ENCODE data around the gene NFAM1.

The NFAM1 gene

DNA sequence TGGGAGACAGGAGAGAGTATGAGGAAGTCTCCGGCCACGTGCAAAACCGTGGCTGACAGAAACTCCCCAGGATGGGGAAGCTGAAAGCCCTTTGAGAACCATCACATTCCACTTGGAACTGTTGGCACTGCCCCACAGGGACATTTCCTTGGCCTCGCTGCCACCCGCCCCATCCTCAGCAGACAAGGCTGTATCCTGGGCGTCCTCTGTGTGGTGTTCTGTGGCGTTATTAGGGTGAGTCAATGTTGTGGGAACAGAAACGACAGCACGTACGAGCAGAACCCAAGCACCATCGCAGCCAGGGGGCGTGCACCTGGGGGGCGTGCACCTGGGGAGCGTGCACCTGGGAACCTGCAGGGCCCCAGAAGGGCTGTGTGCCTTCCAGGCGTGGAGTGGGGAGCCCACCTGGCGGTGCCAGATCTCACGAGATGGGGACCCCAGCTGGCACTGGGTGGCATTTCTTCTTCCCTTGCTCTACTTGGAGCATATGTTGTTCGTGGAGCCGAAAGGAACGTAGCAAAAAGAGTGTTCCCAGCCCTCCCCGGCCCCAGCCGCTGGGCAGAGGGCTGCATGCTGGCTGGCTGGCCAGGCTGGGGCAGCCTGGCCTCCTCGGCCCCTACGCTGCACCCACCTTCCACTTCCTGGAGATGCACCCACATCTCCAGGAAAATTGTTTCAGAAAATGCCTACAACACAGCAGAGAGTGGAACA is 35.4 kb downstream of the NFAM1 start:
- TF ChIP-seq, protein P1, sequence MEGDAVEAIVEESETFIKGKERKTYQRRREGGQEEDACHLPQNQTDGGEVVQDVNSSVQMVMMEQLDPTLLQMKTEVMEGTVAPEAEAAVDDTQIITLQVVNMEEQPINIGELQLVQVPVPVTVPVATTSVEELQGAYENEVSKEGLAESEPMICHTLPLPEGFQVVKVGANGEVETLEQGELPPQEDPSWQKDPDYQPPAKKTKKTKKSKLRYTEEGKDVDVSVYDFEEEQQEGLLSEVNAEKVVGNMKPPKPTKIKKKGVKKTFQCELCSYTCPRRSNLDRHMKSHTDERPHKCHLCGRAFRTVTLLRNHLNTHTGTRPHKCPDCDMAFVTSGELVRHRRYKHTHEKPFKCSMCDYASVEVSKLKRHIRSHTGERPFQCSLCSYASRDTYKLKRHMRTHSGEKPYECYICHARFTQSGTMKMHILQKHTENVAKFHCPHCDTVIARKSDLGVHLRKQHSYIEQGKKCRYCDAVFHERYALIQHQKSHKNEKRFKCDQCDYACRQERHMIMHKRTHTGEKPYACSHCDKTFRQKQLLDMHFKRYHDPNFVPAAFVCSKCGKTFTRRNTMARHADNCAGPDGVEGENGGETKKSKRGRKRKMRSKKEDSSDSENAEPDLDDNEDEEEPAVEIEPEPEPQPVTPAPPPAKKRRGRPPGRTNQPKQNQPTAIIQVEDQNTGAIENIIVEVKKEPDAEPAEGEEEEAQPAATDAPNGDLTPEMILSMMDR (IDR thresholded peaks at IDR 0.05; ENCODE audit: insufficient read depth, low read length, poor library complexity, severe bottlenecking): no peak
- no peak for TF ChIP-seq EZH2phosphoT487 (conservative IDR thresholded peaks at IDR 0.05; ENCODE audit: low read length)
- no peaks in the 10 kb centered on the region for H3K36me3 ChIP-seq (ENCODE audit: low read length)
- H3K4me3 ChIP-seq (ENCODE audit: insufficient read depth, low read length, poor library complexity, severe bottlenecking): peak overlapping the region; percentile 8
- H3K27me3 ChIP-seq (ENCODE audit: low read length): no peaks in the 10 kb centered on the region
- peaks cover 22% of the 10 kb centered on the region; the same call in 1 of the 2 replicates for H3F3A ChIP-seq (ENCODE audit: insufficient read depth)
- H3K27ac ChIP-seq (ENCODE audit: low read depth, low read length): peak overlapping the region; percentile 60
- H3K9me3 ChIP-seq (ENCODE audit: insufficient read depth, low read length): no peaks in the 10 kb centered on the region
- no peak overlapping the region for H2AFZ ChIP-seq (ENCODE audit: low read depth, low read length, severe bottlenecking)
- H3K79me2 ChIP-seq (ENCODE audit: insufficient read depth, low read length): no peaks in the 10 kb centered on the region
- peak overlapping the region; percentile 2; the same call in 1 of the 2 replicates for H3K9ac ChIP-seq (ENCODE audit: low read length)
- peak overlapping the region; percentile 50 for H3K4me2 ChIP-seq (ENCODE audit: low read depth, low read length, poor library complexity, severe bottlenecking)
- no peaks in the 10 kb centered on the region for H3K9me2 ChIP-seq (replicated peaks; ENCODE audit: insufficient read depth, low read length)
- no peaks in the 10 kb centered on the region for H4K20me1 ChIP-seq (ENCODE audit: low read depth, low read length)

GRCh38 chr22:42389143-42389542 is 43.1 kb downstream of the NFAM1 start:
- Histone ChIP-seq H3K4me3 (ENCODE audit: insufficient read depth, low read length, poor library complexity, severe bottlenecking) (no peak overlapping the region), H3F3A (ENCODE audit: insufficient read depth) (no peaks in the 10 kb centered on the region), H3K9me2 (replicated peaks; ENCODE audit: insufficient read depth, low read length) (no peaks in the 10 kb centered on the region), H3K9ac (ENCODE audit: low read length) (no peak overlapping the region), H3K36me3 (ENCODE audit: low read length) (no peaks in the 10 kb centered on the region), H4K20me1 (ENCODE audit: low read depth, low read length) (no peaks in the 10 kb centered on the region), H2AFZ (ENCODE audit: low read depth, low read length, severe bottlenecking) (no peak overlapping the region), H3K4me2 (ENCODE audit: low read depth, low read length, poor library complexity, severe bottlenecking) (no peak overlapping the region), H3K9me3 (ENCODE audit: insufficient read depth, low read length) (no peaks in the 10 kb centered on the region), H3K27ac (ENCODE audit: low read depth, low read length) (no peak overlapping the region), H3K27me3 (ENCODE audit: low read length) (no peaks in the 10 kb centered on the region), H3K79me2 (ENCODE audit: insufficient read depth, low read length) (no peaks in the 10 kb centered on the region)
- TF ChIP-seq, protein P1 (IDR thresholded peaks at IDR 0.05; ENCODE audit: insufficient read depth, low read length, poor library complexity, severe bottlenecking): no peak
- TF ChIP-seq EZH2phosphoT487 (conservative IDR thresholded peaks at IDR 0.05; ENCODE audit: low read length): no peak

- no peaks in the 10 kb centered on the region for H3K36me3 ChIP-seq (ENCODE audit: low read length)
- no peak overlapping the region for H3K27ac ChIP-seq (ENCODE audit: low read depth, low read length)
- no peaks in the 10 kb centered on the region for H3K9me3 ChIP-seq (ENCODE audit: insufficient read depth, low read length)
- H3K27me3 ChIP-seq (ENCODE audit: low read length): no peaks in the 10 kb centered on the region
- no peaks in the 10 kb centered on the region for H3K79me2 ChIP-seq (ENCODE audit: insufficient read depth, low read length)
- no peak overlapping the region for H3K4me2 ChIP-seq (ENCODE audit: low read depth, low read length, poor library complexity, severe bottlenecking)
- H2AFZ ChIP-seq (ENCODE audit: low read depth, low read length, severe bottlenecking): no peak overlapping the region
- H3F3A ChIP-seq (ENCODE audit: insufficient read depth): no peaks in the 10 kb centered on the region
- H3K9me2 ChIP-seq (replicated peaks; ENCODE audit: insufficient read depth, low read length): no peaks in the 10 kb centered on the region
- H3K4me3 ChIP-seq (ENCODE audit: insufficient read depth, low read length, poor library complexity, severe bottlenecking): no peak overlapping the region
- no peak for TF ChIP-seq EZH2phosphoT487 (conservative IDR thresholded peaks at IDR 0.05; ENCODE audit: low read length)
- TF ChIP-seq, protein P1 (IDR thresholded peaks at IDR 0.05; ENCODE audit: insufficient read depth, low read length, poor library complexity, severe bottlenecking): no peak
- H3K9ac ChIP-seq (ENCODE audit: low read length): no peak overlapping the region
- H4K20me1 ChIP-seq (ENCODE audit: low read depth, low read length): no peaks in the 10 kb centered on the region
These were observed 43.9 kb downstream of the NFAM1 start for GRCh38 chr22:42388130-42388797.
